GM18505 (cell line): Measurements from ENCODE around the gene IL24.

Experiments used
- ATAC-seq: cut with Tn5 transposase; IDR thresholded peaks from one replicate; pipeline ENCODE4 v1.9.1; 2021; ENCODE audit not compliant: unreplicated experiment
- POLR2A ChIP-seq: IDR thresholded peaks from 4 replicates; pipeline ENCODE4 v1.6.1; 2011; ENCODE audit warnings: borderline replicate concordance; ENCODE audit not compliant: insufficient read depth, insufficient read length; ENCODE audit errors: extremely low read depth

Gene IL24

GRCh38 chr1:206890125-206891060 lies 6.8 kb upstream of the IL24 start:
- no peak for ATAC-seq

GRCh38 chr1:206891412-206891811 lies 5.8 kb upstream of the IL24 start:
- no peak for ATAC-seq

More at GRCh38 chr1:206890125-206891060, 6.8 kb upstream of the IL24 start:
- TF ChIP-seq POLR2A: no peak

GRCh38 chr1:206892351-206892984 lies 4.8 kb upstream of the IL24 start:
- no peak for TF ChIP-seq POLR2A
- ATAC-seq: no peak

More at GRCh38 chr1:206891412-206891811, 5.8 kb upstream of the IL24 start:
- no peak for TF ChIP-seq POLR2A

- no peak for ATAC-seq
- TF ChIP-seq POLR2A: no peak
Observed at GRCh38 chr1:206893380-206893779, 3.9 kb upstream of the IL24 start.

- ATAC-seq: no peak
Observed at GRCh38 chr1:206895325-206895724, 1.9 kb upstream of the IL24 start.

GRCh38 chr1:206895837-206896242 lies 1.4 kb upstream of the IL24 start:
- ATAC-seq: no peak
- no peak for TF ChIP-seq POLR2A

More at GRCh38 chr1:206895325-206895724, 1.9 kb upstream of the IL24 start:
- TF ChIP-seq POLR2A: no peak

GRCh38 chr1:206896261-206896660 lies 982 bp upstream of the IL24 start:
- no peak for ATAC-seq
- TF ChIP-seq POLR2A: no peak

GRCh38 chr1:206898089-206898914 lies 1.1 kb downstream of the IL24 start:
- ATAC-seq: no peak

GRCh38 chr1:206898915-206899431 lies 1.7 kb downstream of the IL24 start:
- TF ChIP-seq POLR2A: no peak
- ATAC-seq: no peak

More at GRCh38 chr1:206898089-206898914, 1.1 kb downstream of the IL24 start:
- TF ChIP-seq POLR2A: no peak

GRCh38 chr1:206899717-206900116 lies 2.5 kb downstream of the IL24 start:
- no peak for TF ChIP-seq POLR2A

GRCh38 chr1:206900149-206900548 lies 2.9 kb downstream of the IL24 start:
- TF ChIP-seq POLR2A: no peak
- no peak for ATAC-seq

More at GRCh38 chr1:206899717-206900116, 2.5 kb downstream of the IL24 start:
- no peak for ATAC-seq

GRCh38 chr1:206901944-206902343 lies 4.7 kb downstream of the IL24 start:
- TF ChIP-seq POLR2A: no peak

GRCh38 chr1:206902702-206903101 lies 5.5 kb downstream of the IL24 start:
- ATAC-seq: no peak
- peak; percentile 52 for TF ChIP-seq POLR2A

More at GRCh38 chr1:206901944-206902343, 4.7 kb downstream of the IL24 start:
- no peak for ATAC-seq
